ENCODE measurements around the gene TREX2.

GRCh38 chrX:153433161-153433680 is 12.6 kb downstream of the TREX2 start:
- no peak for TF ChIP-seq CTCF (IDR thresholded peaks at IDR 0.05; ENCODE audit: insufficient read depth, low read length)
- no peak for TF ChIP-seq SPI1 (IDR thresholded peaks at IDR 0.05; ENCODE audit: borderline replicate concordance, low read depth)
- no peak for TF ChIP-seq POLR2AphosphoS5 (IDR thresholded peaks at IDR 0.05; ENCODE audit: low read depth)
- TF ChIP-seq REST (IDR thresholded peaks at IDR 0.05; ENCODE audit: insufficient replicate concordance, low read depth) = no peak
- no peak for TF ChIP-seq GABPA (IDR thresholded peaks at IDR 0.05; ENCODE audit: low read depth)

All from HL-60 (cell line).